NCI-H82 (cell line): ENCODE measurements around the gene ERGIC2.

Experiments
- DNase-seq: peaks from one replicate; lab custom pipeline; 2025; lab: John Stamatoyannopoulos, UW

The ERGIC2 gene

GRCh38 chr12:29374913-29375312, 6.1 kb downstream of the ERGIC2 start:
- no peak for DNase-seq

- DNase-seq, result no peak
These were observed 7.0 kb downstream of the ERGIC2 start for GRCh38 chr12:29374012-29374411.

DNA sequence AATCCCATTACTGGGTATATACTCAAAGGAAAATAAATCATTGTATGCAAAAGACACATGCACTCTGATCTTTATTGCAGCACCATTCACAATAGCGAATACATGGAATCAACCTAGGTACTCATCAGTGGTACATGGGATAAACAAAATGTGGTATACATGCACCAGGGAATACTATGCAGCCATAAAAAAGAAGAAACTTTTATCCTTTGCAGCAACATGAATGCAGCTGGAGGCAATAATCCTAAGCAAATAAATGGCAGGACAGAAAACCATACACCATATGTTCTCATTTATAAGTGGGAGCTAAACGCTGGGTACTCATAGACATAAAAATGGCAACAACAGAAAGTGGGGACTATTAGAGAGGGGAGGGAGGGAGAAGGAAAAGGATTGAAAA, 15.9 kb downstream of the ERGIC2 start:
- no peak for DNase-seq

- DNase-seq, result no peak
These were observed 26.0 kb downstream of the ERGIC2 start for GRCh38 chr12:29354954-29355353.

GRCh38 chr12:29350080-29350479, 30.9 kb downstream of the ERGIC2 start:
- DNase-seq, result peak; percentile 16

DNA sequence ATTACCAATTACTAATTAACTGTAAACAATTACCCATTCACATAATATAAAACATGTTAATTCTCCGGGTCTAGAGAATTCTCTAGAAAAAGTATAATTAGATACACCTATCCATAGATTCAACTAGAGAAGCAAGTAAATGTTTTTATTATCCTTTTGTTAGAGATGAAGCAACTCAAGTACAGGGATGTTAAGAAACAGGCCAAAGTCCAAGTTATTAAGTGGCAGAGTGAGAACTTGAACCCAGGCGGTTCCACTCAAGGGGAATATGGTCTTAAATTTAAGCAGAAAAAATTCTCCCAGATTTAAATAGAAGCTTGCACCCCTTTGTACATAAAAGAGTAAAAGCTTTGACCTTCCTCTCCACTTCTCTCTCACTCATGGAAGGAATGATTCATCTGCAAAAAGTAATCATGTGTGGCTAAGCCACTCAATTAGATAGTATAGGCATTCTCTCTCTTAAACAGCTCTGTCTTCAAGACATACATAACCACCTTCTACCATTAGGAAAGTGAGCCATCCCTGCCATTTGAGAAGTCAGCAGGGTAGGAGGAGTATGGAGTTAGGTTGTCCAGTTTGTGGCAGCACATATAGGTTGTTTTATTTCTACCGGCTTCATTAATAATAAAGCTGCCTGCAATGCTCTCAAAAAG, 34.1 kb downstream of the ERGIC2 start:
- no peak for DNase-seq

GRCh38 chr12:29343022-29343799, 37.8 kb downstream of the ERGIC2 start:
- no peak for DNase-seq

- DNase-seq, result no peak
These were observed 43.6 kb downstream of the ERGIC2 start for GRCh38 chr12:29337325-29337724.

GRCh38 chr12:29334937-29335336, 46.0 kb downstream of the ERGIC2 start:
- no peak for DNase-seq

GRCh38 chr12:29333178-29333577, 47.8 kb downstream of the ERGIC2 start:
- no peak for DNase-seq

DNA sequence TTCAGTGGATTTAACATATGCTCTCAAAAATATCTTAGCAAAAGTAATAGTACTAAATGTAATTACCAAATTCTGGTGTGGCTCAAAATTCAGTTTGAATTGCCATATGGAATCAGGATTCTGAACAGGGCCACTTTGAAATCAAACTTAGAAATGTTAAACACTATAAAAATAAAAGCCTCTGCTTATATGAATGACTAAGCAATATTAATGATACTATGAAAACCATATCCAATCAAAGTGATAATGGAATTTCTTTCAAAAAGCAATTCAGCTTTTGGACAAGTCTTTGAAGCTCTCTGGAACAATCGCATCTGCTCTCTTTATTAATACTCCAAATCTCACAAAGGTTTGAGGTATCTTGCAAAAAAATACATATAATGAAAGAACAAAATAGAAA, 51.6 kb downstream of the ERGIC2 start:
- DNase-seq, result no peak

DNA sequence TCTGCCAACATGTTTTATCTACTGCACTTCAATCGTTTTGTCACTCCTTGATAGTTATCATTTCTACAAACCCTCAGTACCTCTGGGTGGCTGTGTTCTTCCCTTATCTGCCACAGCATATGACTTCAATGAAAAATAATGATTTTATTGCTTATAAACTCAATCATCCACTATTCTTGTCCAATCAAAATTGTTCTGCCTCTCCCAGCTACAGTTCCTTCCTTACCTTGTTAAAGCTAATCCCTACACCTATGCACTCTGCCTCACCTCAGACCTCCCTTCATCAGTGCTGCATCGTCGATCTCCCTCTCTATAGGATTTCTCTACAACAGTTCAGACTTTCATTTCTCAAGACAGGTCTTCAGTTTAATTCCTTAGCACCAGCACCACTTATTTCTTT, 58.8 kb downstream of the ERGIC2 start:
- no peak for DNase-seq

DNA sequence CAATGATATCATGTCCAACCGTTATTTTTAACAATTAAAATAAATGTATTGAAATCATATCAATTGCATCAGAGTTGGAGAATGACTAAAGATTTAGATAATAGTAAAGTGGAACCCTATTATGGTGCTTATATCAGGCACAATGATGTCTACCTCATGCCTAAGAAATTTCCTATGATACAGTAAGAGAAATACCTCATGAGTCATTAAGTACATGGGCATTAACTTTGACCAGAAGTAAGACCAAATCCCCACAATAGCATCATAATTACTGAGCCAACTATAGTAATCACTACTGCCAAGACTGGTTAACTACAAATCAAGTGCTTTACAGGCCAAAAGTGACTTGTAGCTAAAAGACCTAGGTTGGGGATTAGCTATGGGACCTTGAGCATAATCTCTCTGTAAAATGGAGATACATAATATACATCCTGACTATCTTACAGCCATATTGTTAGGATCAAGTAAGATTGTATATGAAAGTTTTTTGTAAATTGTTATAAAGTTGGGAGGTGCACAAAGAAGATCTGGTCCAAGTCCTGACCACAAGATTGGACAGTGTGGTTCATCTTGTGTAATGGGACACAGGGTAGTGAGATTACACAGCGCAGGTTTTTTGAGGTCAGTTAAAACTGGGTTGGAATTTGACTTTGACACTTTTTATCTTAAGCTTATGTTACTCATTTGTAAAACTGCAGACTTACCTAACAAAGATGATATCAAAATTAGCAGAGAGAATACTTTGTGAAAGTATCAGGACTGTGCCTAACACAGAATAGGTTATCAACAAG, 60.5 kb downstream of the ERGIC2 start:
- DNase-seq, result no peak

GRCh38 chr12:29317556-29318363, 63.2 kb downstream of the ERGIC2 start:
- peak; percentile 91 for DNase-seq

- DNase-seq, result peak; percentile 16
These were observed 64.2 kb downstream of the ERGIC2 start for GRCh38 chr12:29316752-29317151.

DNA sequence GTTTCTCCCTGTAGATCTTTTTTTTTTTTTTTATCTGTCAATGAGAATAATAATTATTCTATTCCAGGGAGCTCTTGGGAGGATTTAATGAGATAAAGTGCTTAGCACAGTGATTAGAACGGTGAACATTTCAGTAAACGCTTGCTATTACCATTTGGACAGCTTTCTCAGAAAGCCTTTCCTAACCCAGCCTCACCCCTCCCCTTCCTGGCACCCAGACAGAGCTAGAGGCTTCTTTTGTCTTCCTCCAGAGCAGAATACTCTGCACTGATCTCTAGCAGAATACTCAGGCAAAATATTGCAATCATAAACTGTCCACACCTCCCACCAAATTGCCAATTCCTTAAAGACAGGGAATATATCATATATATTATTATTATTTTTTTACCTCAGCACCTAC, 66.6 kb downstream of the ERGIC2 start:
- peak; percentile 84 for DNase-seq

GRCh38 chr12:29310899-29311298, 70.1 kb downstream of the ERGIC2 start:
- DNase-seq, result no peak

- DNase-seq, result peak; percentile 11
These were observed 71.6 kb downstream of the ERGIC2 start for GRCh38 chr12:29309320-29309902.

DNA sequence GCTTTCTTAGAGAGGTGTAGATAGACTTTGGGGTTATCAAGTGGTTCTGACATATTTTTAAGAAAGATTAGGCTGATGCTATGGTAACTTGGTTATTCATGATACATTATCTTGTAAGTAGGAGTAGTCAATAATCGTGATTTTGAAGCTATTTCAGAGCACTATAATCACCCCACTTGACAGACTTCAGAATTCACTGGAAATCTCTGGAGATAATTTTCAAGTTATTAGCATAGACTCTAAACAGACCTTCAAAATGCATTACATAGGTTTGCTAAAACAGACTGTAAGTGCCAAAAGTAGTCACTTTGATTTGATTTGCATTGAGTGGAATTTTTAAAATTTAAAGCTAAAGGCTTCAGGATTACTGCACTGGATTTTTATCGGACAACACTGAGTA, 74.3 kb downstream of the ERGIC2 start:
- DNase-seq, result no peak

- DNase-seq, result no peak
These were observed 74.7 kb downstream of the ERGIC2 start for GRCh38 chr12:29306266-29306665.

- no peak for DNase-seq
These were observed 76.6 kb downstream of the ERGIC2 start for GRCh38 chr12:29304388-29304787.

DNA sequence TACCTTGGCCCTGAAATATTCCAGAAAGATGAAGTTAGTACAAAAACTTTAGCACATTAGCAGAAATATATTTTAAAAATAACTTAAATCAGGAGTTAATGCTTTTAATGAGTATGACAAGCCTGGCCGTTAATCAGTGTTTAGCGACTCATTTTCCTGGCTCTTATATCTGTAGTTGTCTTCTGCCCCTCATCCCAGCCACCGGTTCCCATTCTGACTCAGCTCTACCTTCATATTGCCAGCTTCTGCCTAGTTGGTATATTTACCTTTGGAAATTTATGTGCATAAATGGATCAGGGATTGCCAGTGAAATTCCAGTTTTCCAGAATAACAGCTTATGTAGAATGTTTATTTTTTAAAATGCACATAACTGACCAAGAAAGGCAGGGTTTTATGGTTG, 79.9 kb downstream of the ERGIC2 start:
- DNase-seq, result no peak
